ENCODE data around the gene ITGA11.

- TF ChIP-seq, protein P1, sequence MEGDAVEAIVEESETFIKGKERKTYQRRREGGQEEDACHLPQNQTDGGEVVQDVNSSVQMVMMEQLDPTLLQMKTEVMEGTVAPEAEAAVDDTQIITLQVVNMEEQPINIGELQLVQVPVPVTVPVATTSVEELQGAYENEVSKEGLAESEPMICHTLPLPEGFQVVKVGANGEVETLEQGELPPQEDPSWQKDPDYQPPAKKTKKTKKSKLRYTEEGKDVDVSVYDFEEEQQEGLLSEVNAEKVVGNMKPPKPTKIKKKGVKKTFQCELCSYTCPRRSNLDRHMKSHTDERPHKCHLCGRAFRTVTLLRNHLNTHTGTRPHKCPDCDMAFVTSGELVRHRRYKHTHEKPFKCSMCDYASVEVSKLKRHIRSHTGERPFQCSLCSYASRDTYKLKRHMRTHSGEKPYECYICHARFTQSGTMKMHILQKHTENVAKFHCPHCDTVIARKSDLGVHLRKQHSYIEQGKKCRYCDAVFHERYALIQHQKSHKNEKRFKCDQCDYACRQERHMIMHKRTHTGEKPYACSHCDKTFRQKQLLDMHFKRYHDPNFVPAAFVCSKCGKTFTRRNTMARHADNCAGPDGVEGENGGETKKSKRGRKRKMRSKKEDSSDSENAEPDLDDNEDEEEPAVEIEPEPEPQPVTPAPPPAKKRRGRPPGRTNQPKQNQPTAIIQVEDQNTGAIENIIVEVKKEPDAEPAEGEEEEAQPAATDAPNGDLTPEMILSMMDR (conservative IDR thresholded peaks at IDR 0.05; ENCODE audit: low read depth, low read length), result no peak
- TF ChIP-seq EZH2 (IDR thresholded peaks at IDR 0.05; ENCODE audit: low read length, unreplicated experiment), result no peak
These were observed 147.2 kb downstream of the ITGA11 start for GRCh38 chr15:68284616-68285258.

Data from PC-3 (cell line).